ENCODE data around the gene TBC1D2B.

DNA sequence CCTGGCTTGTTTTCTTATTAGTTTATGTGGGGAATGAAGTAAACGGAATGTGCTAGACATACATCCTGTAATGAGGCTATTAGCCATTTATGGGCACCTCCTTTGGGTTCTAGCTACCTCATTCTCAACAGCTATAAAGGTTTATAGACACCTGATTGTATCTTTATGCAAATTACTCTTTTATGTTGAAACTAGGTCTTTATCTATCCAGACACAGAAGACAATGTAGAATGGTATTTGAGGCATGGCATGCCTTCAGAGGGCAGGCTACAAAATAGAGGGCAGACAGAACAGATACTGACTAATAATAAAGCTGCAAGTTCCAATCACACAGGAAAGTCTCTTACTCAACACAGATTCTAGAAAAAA, 27.1 kb downstream of the TBC1D2B start:
- TF ChIP-seq GATA2 (IDR thresholded peaks at IDR 0.05; ENCODE audit: low read depth, low read length) (no peak), GATA3 (IDR thresholded peaks at IDR 0.05; ENCODE audit: low read depth, low read length) (no peak)
